Germinal center (tissue), 1 donor: ENCODE measurements around the gene PRR5.

ENCODE experiments used
- DNase-seq: peaks from one replicate; pipeline ENCODE4 v3.0.0; 2012; ENCODE audit warnings: mixed read lengths, low spot score

PRR5 gene

DNA sequence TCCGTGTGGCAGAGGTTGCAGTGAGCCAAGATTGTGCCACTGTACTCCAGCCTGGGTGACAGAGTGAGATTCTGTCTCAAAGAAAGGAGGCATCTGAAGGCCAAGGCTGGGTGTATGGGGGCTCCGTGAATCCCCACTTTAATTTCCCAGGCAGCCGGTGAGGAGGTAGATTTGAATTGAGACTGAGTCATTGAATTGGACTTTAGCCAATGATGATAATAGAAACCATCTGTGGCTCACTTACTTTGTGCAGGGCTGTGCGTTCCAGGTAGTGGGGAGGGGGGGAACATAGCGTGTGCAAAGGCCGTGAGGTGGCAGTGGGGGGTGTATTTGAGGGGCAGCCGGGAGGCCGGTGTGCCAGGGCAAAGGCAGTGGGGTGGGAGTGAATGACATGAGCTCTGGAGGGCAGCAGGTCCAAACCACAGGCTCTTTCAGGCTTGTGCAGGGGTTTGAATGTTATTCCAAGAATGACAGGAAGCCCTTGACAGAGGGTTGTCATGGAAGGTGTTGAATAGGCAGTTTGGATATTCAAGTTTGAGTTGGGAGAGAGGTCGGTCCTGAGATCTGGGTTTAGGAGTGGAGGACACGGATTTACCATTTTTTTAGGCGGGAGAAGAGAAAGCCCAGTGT, 56.5 kb downstream of the PRR5 start:
- no peak for DNase-seq

DNA sequence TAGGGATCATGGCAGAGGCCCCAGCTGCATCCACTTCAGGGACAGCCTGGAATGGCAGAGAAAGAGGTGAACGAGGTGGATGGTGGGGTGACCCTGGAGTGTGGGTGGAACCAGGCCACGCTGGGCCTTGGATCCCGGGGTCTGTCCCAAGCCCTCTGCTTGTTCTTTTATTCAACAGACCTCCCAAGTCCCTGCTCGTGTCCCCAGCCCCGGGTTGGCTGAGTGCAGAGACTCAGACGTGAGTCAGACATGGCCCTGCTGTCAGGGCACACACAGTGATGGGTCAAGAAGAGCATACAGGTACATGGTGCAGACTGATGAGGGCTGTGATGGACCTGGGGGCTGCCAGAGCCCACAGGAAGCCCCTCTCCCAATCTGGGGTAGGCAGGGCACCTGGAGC, 57.0 kb downstream of the PRR5 start:
- no peak for DNase-seq

DNA sequence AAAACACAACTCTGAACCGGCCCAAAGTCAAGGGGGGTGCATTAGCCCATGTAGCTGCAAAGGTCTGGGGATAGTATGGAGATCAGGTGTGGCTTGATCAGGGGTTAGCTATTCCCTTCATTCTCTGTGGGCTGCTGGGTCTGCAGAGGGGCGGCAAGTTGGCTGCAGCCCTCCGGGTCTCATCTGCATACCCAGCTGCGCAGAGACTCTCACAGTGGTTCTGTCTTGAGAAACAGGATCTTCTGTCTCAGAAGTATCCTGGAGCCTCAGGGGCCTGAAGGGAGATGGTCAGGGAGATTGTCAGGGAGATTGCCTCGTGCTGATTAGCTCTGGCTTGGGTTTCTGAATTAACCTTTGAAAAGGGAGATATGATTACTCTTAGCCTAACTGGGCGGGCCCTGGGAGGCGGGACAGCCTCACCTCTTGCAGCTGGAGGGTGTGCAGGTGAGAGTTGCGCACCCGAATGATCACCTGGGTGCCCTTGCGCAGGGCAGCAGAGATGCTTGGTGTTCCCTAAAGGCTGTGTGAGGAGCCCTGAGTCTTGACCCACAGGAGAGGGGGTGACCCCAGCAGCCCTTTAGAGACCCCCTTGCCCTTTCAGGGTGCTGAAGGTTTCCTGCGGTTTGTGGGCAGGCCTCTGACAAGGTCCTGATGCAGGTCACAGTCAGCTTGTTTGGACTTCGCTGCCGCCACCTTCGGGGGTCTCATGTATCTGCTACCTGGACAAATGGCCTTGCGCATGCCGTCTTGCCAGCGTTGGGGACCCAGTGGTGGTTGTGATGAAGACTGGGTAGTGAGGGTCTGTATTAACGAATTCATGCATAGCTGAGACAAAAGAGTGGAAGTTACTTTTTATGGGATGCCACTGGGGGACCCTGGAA, 57.7 kb downstream of the PRR5 start:
- no peak for DNase-seq

DNA sequence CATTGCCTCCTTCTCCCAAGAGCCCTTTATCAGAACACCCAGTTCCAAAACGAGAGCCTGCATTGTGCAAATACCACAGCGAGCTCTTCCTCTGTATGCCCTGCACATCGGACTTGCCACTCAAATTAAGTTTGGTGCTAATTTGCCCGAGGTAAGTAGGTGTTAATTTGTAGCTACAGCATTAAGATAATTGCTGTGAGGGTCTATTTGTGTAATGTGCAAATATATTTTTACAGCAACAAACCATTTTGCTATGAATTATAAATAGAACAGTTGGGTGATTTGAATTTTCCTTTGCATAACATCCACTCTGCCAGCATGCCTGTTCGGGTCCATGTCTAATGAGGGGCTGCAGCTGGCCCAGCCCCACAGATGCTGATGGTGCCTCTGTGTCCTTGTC, 58.5 kb downstream of the PRR5 start:
- DNase-seq, result no peak

DNA sequence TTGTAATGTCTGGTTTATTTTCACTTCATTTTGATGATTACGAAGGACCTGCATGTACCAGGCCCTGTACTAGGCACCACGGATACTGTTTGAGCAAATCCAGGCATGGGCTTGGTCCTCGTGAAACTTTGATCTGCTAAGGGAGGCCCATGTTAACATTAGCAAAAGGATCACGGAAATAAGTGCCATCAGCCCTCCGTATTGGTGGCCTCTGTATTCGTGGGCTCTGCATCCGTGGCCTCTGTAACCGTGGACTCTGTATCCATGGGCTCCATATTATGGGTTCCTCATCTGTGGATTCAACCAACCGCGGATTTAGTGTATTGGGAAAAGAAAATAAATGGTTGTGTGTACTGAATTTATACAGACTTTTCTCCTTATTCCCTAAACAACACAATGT, 59.0 kb downstream of the PRR5 start:
- DNase-seq, result no peak

DNA sequence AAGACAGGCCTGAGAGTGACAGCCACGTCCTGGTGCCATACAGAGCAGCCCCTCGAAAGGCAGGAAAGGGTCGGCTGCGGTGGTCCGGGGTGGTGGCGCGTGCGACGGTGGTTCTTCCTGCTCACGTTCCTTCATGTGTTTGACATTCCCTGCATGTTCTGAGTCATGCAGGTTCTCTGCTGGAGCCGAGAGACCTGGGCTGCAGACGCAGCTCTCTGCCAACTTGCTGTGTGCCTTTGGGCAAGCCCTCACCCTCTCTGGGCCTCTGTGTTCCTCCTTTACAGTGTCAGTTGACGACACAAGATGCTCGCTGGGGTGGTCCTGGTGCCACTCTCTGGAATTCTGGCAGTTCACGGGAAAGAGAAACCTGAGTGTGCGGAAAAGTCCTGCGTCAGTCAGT, 62.4 kb downstream of the PRR5 start:
- no peak for DNase-seq

DNA sequence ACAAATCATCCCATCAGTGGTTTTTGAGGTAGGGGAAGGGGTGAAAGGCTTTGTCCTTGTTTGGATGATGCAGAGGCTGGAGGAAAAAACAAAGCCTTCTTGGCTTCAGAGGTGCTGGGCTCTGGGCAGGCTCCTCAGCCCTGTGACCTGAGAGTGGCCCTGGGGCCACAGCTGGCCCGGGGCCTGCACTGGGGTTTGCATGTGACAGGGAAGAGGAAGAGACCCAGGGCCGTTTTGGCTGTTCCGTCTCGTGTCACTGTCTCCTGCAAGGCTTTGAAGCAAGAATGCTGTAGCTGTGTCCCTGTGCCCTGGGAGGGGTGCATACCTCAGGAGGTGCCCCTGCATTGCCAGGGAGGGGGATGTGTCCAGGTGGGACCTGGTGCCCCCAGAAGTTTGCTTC, 63.0 kb downstream of the PRR5 start:
- DNase-seq, result no peak

DNA sequence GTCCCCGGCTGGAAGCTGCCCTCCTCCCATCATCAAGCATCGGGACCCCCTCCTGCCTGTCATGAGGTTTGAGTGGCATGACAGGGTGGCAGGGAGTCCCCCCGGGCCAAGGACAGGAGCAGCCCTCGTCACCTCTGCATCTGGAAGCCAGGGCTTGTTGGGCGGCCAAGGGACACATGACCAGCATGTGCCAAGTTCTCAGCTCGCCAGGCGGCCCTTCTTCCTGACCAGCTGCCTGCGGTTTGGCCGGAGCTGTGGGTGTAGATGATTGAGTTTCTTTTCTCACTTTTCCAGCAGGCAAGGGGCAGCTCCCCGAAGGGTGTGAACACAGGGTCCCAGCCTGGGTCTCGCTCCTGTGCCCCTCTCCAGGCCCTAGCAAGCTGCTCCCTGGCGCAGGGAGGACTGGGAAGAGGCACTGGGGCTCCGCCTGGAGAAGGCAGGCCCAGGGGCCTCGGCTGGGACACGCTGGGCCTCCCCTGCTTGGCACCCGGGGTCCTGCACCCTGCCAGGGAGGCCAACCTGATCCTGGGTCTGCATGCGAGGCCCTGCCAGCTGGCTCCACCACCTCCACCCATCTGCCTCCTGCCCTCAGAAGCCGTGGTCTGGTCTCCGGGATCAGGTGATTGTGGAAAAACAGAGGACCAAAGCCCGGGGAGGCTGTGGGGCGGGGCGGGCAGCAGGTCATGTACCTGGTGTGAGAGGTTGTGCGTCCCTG, 63.7 kb downstream of the PRR5 start:
- no peak for DNase-seq

DNA sequence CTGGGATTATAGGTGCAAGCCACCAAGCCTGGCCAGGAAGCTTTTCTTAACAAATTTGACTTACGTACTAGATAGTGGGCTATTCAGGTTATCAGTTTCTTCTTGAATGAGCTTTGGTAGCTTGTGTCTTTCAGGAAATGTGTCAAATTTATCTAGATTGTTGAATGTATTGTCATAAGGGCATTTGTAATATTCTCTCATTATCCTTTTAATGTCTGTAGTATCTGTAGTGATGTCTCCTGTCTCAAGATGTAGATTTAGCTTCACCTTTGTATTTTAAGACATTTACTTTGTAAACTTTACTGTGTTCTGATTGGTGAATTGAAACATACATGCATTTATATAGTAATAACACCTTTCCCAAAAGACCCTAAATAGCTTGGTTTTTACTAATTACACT, 71.1 kb downstream of the PRR5 start:
- DNase-seq, result no peak

DNA sequence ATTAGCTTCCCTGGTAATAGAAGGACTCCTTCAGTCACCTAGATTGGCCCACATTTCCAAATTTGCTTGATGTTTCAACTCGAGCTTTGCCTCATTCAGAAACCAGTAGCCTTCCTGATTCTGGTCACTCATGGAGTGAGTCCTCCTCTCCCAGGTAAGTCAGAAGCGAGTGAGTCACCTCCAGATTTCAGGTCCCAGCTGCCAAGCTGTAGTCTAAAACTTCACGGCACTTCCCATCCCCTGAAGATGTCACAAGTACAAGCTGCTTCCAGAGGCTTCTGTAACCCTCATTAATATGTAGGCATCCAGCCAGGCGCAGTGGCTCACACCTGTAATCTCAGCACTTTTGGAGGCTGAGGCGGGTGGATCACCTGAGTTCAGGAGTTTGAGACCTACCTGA, 73.9 kb downstream of the PRR5 start:
- no peak for DNase-seq

DNA sequence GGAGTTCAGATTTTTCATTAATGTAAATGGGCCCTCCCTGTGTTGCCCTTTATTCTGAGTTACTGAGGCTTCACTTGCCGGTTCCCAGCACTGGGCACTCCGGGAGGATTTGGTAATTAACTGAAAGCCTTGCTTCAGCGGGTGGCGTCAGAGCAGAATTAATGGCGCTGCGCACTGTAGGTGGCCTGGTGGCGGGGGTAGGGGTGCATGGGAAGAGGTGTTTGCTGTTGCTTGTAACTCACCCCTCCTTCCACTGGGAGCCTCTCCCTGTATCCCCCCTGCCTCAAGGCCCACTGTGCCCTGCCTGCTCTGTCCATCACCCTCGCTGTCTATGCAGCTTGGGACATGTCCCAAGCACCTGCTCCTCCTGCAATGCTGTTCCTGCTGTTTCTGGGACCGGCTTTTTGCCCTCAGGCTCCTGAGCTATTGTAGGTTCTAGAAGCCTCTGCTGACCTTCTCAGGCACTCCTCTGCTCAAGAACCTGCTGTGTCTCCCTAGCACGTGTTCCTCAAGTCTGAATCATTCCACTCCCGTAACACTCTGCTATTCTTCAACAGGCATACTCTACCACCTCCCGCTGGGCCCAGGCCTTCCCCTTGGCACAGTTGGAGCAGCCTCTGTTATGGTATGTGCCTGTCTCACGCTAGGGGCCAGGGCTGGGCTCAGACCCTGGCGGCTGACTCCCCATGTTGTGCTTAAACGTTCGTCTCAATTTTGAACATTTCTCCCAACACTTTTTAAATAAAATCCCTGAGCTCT, 74.8 kb downstream of the PRR5 start:
- DNase-seq, result no peak

DNA sequence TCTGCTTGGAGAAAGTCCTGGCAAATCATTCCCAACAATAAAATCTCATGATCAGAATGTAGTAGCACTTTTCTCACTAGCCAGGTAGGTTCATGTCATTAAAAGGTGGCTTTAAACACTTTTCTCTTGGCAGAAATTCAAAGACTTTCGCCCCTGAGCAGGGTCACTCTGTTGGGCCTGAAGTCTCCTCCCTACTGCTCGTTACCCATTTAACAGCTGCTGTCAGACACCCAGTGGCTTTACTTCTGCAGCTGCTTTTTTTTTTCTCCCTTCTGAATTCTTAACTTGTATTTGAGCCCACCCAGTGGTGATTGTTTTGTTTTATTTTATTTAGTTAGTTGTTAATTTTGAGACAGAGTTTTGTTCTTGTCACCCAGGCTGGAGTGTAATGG, 75.4 kb downstream of the PRR5 start:
- DNase-seq, result no peak

DNA sequence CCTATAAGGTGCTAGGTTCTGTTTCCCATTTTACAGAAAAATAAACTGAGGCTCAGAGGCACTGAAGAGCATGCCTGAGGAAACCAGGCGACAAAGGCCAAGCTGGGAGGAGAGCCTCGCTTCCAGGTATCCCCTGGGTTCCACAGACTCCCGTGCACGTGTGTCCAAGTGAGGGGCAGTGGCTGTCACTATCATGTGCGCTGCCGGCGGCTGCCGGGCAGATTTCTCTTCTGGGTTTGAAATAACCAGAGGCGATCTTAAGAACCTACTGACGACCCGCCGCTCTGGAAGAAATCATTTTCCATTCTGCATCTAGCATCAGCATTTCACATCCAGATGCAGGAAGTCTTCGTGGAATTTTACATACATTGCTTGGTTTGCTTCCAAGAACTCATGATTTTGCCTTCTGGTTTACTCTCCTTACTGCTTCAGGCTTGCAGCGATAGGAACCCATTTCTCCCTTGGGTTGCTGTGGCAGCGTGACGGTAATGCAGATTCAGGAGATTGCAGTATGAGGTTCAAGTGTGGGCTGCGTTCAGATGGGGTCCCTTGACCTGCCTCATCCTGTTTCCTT, 79.0 kb downstream of the PRR5 start:
- no peak for DNase-seq

DNA sequence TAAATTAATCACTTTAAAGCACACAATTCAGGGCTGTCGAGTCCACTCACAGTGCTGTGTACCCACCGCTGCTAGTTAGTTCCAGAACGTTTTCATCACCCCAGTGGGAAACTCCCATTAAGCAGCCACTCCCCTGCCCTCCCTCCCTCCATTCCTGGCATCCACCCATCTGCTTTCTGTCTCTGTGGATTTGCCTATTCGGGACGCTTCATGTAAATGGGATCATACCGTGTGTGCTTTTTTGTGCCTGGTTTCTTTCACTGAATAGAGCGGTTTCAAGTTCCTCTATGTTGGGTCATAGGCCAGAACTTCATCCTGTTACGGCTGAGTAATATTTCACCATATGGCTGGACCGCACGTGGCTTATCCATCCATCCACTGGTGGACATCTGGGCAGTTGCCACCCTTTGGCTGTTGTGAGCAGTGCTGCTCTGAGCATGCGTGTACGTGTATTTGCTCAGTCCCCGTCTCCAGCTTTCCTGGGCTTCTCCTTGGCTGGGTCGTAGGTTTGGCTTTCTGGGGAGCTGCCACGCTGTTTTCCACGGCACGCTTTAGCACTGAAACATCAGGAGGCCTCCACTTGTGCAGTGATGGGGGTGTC, 80.5 kb downstream of the PRR5 start:
- no peak for DNase-seq

DNA sequence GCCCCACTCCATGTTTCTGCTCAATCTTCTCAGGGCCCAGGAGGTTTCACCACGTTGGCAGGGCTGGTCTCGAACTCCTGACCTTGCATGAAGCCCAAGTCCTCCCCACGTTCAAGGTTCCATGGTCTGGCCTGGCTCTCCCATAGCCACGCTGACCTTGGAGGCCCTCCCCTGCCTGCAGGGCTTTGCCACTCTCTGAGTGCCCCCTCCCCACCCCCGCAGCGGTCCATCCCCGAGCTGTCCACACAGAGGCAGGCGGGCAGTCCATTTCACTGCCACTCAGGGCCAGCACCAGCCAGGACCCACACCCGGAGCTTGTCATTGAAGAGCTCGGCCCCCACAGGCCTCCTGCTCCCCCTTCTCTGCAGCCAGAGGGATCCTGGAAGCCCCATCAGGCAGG, 81.1 kb downstream of the PRR5 start:
- no peak for DNase-seq

DNA sequence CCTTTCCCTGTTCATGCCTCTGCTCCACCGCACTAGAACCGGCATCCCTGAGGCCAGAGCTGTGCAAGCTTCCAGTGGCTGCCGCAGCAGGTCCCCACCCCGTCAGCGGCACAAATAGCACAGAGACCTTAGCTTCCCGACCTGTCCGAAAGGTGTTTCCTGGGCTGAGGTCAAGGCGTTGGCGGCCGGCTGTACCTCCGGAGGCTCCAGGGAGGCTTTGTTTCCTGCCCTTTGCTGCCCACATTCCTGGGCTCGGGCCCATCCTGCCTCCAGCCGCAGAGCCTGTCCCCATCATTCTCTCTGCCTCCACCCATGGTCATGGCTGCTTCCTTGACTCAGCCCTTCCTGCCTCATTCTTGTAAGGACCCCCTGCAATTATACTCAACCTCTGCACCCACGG, 81.6 kb downstream of the PRR5 start:
- DNase-seq, result no peak

DNA sequence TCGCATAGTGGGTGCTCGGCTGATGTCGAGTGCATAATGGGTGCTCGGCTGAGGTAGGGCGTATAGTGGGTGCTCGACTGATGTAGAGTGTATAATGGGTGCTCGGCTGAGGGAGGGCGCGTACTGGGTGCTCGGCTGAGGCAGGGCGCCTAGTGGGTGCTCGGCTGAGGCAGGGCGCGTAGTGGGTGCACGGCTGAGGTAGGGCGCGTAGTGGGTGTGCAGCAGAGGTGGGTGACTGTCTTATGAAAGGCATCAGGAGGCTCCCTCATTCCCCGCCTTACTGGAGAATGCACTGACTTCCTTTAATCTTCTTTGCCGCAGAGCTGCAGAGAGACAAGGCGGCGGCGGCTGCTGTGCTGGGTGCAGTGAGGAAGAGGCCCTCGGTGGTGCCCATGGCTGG, 84.1 kb downstream of the PRR5 start:
- no peak for DNase-seq

DNA sequence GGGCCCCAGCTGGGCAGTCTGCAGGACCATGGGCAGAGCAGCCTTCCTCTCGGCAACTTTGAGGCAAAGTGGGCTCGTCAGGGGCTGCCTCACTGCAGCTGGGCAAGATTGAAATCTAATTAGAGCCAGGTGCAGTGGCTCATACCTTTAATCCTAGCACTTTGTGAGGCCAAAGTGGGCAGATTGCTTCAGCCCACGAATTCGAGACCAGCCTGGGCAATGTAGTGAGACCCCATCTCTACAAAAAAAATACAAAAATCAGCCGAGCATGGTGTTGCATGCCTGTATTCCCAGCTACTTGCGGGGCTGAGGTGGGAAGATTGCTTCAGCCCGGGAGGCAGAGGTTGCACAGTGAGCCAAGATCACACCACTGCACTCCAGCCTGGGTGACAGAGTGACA, 84.6 kb downstream of the PRR5 start:
- no peak for DNase-seq
